OCI-M1 (cell line): ENCODE data around the gene GRIA1.

Experiments
- DNase-seq: peaks from one replicate; lab custom pipeline; 2025; lab: John Stamatoyannopoulos, UW

The GRIA1 gene

GRCh38 chr5:153613144-153613543, 122.7 kb downstream of the GRIA1 start:
- no peak for DNase-seq

GRCh38 chr5:153613672-153614071, 123.2 kb downstream of the GRIA1 start:
- DNase-seq, result no peak

- DNase-seq, result no peak
Observed at GRCh38 chr5:153617190-153617589, 126.7 kb downstream of the GRIA1 start.

GRCh38 chr5:153618307-153618706, 127.8 kb downstream of the GRIA1 start:
- DNase-seq, result no peak

GRCh38 chr5:153618867-153619266, 128.4 kb downstream of the GRIA1 start:
- peak; percentile 52 for DNase-seq

GRCh38 chr5:153619771-153620170, 129.3 kb downstream of the GRIA1 start:
- DNase-seq, result peak; percentile 48

GRCh38 chr5:153623124-153623523, 132.7 kb downstream of the GRIA1 start:
- DNase-seq, result no peak

GRCh38 chr5:153623751-153624450, 133.4 kb downstream of the GRIA1 start:
- DNase-seq, result no peak

GRCh38 chr5:153624451-153624765, 133.9 kb downstream of the GRIA1 start:
- no peak for DNase-seq

GRCh38 chr5:153625826-153626354, 135.4 kb downstream of the GRIA1 start:
- no peak for DNase-seq

GRCh38 chr5:153626836-153627235, 136.4 kb downstream of the GRIA1 start:
- DNase-seq, result no peak

- peak; percentile 45 for DNase-seq
Observed at GRCh38 chr5:153629027-153629895, 138.8 kb downstream of the GRIA1 start.

- DNase-seq, result no peak
Observed at GRCh38 chr5:153630546-153630945, 140.1 kb downstream of the GRIA1 start.

GRCh38 chr5:153632748-153633290, 142.3 kb downstream of the GRIA1 start:
- no peak for DNase-seq

- DNase-seq, result no peak
Observed at GRCh38 chr5:153636670-153637451, 146.4 kb downstream of the GRIA1 start.

- no peak for DNase-seq
Observed at GRCh38 chr5:153640293-153640692, 149.8 kb downstream of the GRIA1 start.

GRCh38 chr5:153641183-153641688, 150.8 kb downstream of the GRIA1 start:
- no peak for DNase-seq

GRCh38 chr5:153654504-153655200, 164.2 kb downstream of the GRIA1 start:
- no peak for DNase-seq

- DNase-seq, result no peak
Observed at GRCh38 chr5:153655201-153655510, 164.7 kb downstream of the GRIA1 start.

GRCh38 chr5:153658149-153658548, 167.7 kb downstream of the GRIA1 start:
- no peak for DNase-seq

GRCh38 chr5:153658606-153659005, 168.1 kb downstream of the GRIA1 start:
- DNase-seq, result no peak
